HG02798 (cell line): Measurements from ENCODE around the gene VGLL4.
"Not testable (repeated sequence)": the region's sequence is repeated elsewhere in the genome, so short reads cannot be mapped to it uniquely, and the experiment has no call there.

Source experiments
- ATAC-seq: cut with Tn5 transposase; IDR thresholded peaks from one replicate; pipeline ENCODE4 v1.9.1; 2021; ENCODE audit warnings: mild to moderate bottlenecking; ENCODE audit not compliant: unreplicated experiment, poor library complexity

Gene VGLL4

GRCh38 chr3:11643605-11644087 is at the start of gene VGLL4:
Gene VGLL4 (minus strand): TSS chr3:11643915. CDS start chr3:11643518, 397 bp downstream.
- ATAC-seq: peak; percentile 69

GRCh38 chr3:11692532-11692813 is 48.8 kb upstream of the VGLL4 start:
- ATAC-seq: no peak

- ATAC-seq: no peak
Measured at GRCh38 chr3:11691767-11692531, 48.2 kb upstream of the VGLL4 start.

- ATAC-seq: no peak
Measured at GRCh38 chr3:11690863-11691766, 47.4 kb upstream of the VGLL4 start.

GRCh38 chr3:11689749-11690148 is 46.0 kb upstream of the VGLL4 start:
- ATAC-seq: no peak

- not testable (repeated sequence) for ATAC-seq
Measured at GRCh38 chr3:11684980-11685379, 41.3 kb upstream of the VGLL4 start.

- ATAC-seq: no peak
Measured at GRCh38 chr3:11680509-11680908, 36.8 kb upstream of the VGLL4 start.

GRCh38 chr3:11679964-11680363 is 36.2 kb upstream of the VGLL4 start:
- ATAC-seq: no peak

- no peak for ATAC-seq
Measured at GRCh38 chr3:11672363-11672762, 28.6 kb upstream of the VGLL4 start.

GRCh38 chr3:11671648-11672100 is 28.0 kb upstream of the VGLL4 start:
- ATAC-seq: no peak

GRCh38 chr3:11668243-11669235 is 24.8 kb upstream of the VGLL4 start:
- ATAC-seq: no peak

GRCh38 chr3:11665331-11665730 is 21.6 kb upstream of the VGLL4 start:
- ATAC-seq: no peak

- no peak for ATAC-seq
Measured at GRCh38 chr3:11662392-11662990, 18.8 kb upstream of the VGLL4 start.

GRCh38 chr3:11661827-11662226 is 18.1 kb upstream of the VGLL4 start:
- no peak for ATAC-seq

GRCh38 chr3:11661052-11661656 is 17.4 kb upstream of the VGLL4 start:
- ATAC-seq: no peak

GRCh38 chr3:11660242-11660641 is 16.5 kb upstream of the VGLL4 start:
- ATAC-seq: no peak

- no peak for ATAC-seq
Measured at GRCh38 chr3:11658180-11658579, 14.5 kb upstream of the VGLL4 start.

GRCh38 chr3:11655196-11655928 is 11.6 kb upstream of the VGLL4 start:
- no peak for ATAC-seq

- no peak for ATAC-seq
Measured at GRCh38 chr3:11654166-11654565, 10.5 kb upstream of the VGLL4 start.
